Measurements from ENCODE around the gene SH3BP2.

SH3BP2 gene

GRCh38 chr4:2847302-2847871 is 54.5 kb downstream of the SH3BP2 start:
- no peak for DNase-seq (ENCODE audit: low read depth)
- H3K4me3 ChIP-seq (replicated peaks; ENCODE audit: low read depth, low read length): no peak overlapping the region
- no peak for TF ChIP-seq CTCF (IDR thresholded peaks at IDR 0.05; ENCODE audit: low read length, missing control alignments)

- no peak for TF ChIP-seq CTCF (IDR thresholded peaks at IDR 0.05; ENCODE audit: low read length, missing control alignments)
- peak; percentile 29 for DNase-seq (ENCODE audit: low read depth)
- H3K4me3 ChIP-seq (replicated peaks; ENCODE audit: low read depth, low read length): no peak overlapping the region
These were observed 55.6 kb downstream of the SH3BP2 start for GRCh38 chr4:2848449-2848848.

GRCh38 chr4:2849267-2850152 is 56.6 kb downstream of the SH3BP2 start:
- TF ChIP-seq CTCF (IDR thresholded peaks at IDR 0.05; ENCODE audit: low read length, missing control alignments): no peak
- DNase-seq (ENCODE audit: low read depth): no peak
- H3K4me3 ChIP-seq (replicated peaks; ENCODE audit: low read depth, low read length): no peak overlapping the region

GRCh38 chr4:2850966-2851798 is 58.3 kb downstream of the SH3BP2 start:
- H3K4me3 ChIP-seq (replicated peaks; ENCODE audit: low read depth, low read length): no peak overlapping the region
- TF ChIP-seq CTCF (IDR thresholded peaks at IDR 0.05; ENCODE audit: low read length, missing control alignments): no peak
- peak; percentile 30 for DNase-seq (ENCODE audit: low read depth)

- no peak overlapping the region for H3K4me3 ChIP-seq (replicated peaks; ENCODE audit: low read depth, low read length)
- no peak for DNase-seq (ENCODE audit: low read depth)
- no peak for TF ChIP-seq CTCF (IDR thresholded peaks at IDR 0.05; ENCODE audit: low read length, missing control alignments)
These were observed 59.6 kb downstream of the SH3BP2 start for GRCh38 chr4:2852481-2852921.

GRCh38 chr4:2855584-2855983 is 62.7 kb downstream of the SH3BP2 start:
- TF ChIP-seq CTCF (IDR thresholded peaks at IDR 0.05; ENCODE audit: low read length, missing control alignments): no peak
- no peak overlapping the region for H3K4me3 ChIP-seq (replicated peaks; ENCODE audit: low read depth, low read length)
- DNase-seq (ENCODE audit: low read depth): no peak
